Upper lobe of right lung (tissue), 1 donor: Measurements from ENCODE around the gene COIL. TPM values are rescaled to one million over a fixed set of nuclear protein-coding genes. Genes with fewer than 3 reads are reported as not detected.

Experiments
- ATAC-seq: fragments of 200-7000 bp; cut with Tn5 transposase; one replicate; pipeline ENCODE4 v1.9.1; 2020; ENCODE audit warnings: mild to moderate bottlenecking, moderate library complexity
- DNase-seq: peaks from one replicate; pipeline ENCODE4 v3.0.0-alpha.2; 2020
- H3K27ac ChIP-seq: fragments of 200-600 bp; one replicate; pipeline ENCODE4 v1.8.0; 2022
- H3K27me3 ChIP-seq: fragments of 200-600 bp; one replicate; pipeline ENCODE4 v1.8.0; 2022; ENCODE audit warnings: mild to moderate bottlenecking
- H3K36me3 ChIP-seq: fragments of 200-600 bp; one replicate; pipeline ENCODE4 v1.8.0; 2022
- H3K4me1 ChIP-seq: fragments of 200-600 bp; one replicate; pipeline ENCODE4 v1.8.0; 2022
- H3K4me3 ChIP-seq: fragments of 200-600 bp; one replicate; pipeline ENCODE4 v1.8.0; 2022; ENCODE audit warnings: mild to moderate bottlenecking
- H3K9me3 ChIP-seq: fragments of 200-600 bp; one replicate; pipeline ENCODE4 v1.8.0; 2022
- CTCF ChIP-seq: fragments of 200-600 bp; IDR thresholded peaks from one replicate; pipeline ENCODE4 v1.8.0; 2022; ENCODE audit warnings: antibody characterized with exemption
- intact Hi-C: fragments of 100-400 bp; cut with DNase I; formaldehyde crosslinking; loops from one replicate; pipeline ENCODE4 v1.11.0; 2022
- total RNA-seq: library from RNA; stranded (reverse); fragmentation: NEBNext Ultra II Directional; extraction: Animal tissue kit (Norgen Biotek cat#: 25700); gene quantifications from one replicate; pipeline ENCODE4 v1.2.1, GENCODE V29; 2021
- donor health status: DM: no; HTN: yes; CAD: no; lungs with severe emphysema.

COIL gene
- total RNA-seq, 1 donor from 2014 or later: 13.3 TPM

- TF ChIP-seq CTCF: no peak
- intact Hi-C loops: no loop called here
- no peaks in the 10 kb centered on the region for H3K4me1 ChIP-seq
- no peak for DNase-seq
- no peak overlapping the region for H3K4me3 ChIP-seq
- peaks cover 8% of the 10 kb centered on the region for H3K9me3 ChIP-seq
- no peaks in the 10 kb centered on the region for H3K27me3 ChIP-seq
- H3K36me3 ChIP-seq: no peaks in the 10 kb centered on the region
- no peak for ATAC-seq
- no peak overlapping the region for H3K27ac ChIP-seq
Measured at GRCh38 chr17:56925088-56925487, 35.8 kb downstream of the COIL start.

- H3K9me3 ChIP-seq: no peaks in the 10 kb centered on the region
- intact Hi-C loops: no loop called here
- DNase-seq (no peak), ATAC-seq (no peak)
- no peak for TF ChIP-seq CTCF
- H3K27ac ChIP-seq: no peak overlapping the region
- H3K27me3 ChIP-seq: no peaks in the 10 kb centered on the region
- peaks cover 15% of the 10 kb centered on the region for H3K4me1 ChIP-seq
- H3K36me3 ChIP-seq: no peaks in the 10 kb centered on the region
- H3K4me3 ChIP-seq: no peak overlapping the region
Measured at GRCh38 chr17:56919717-56920116, 41.1 kb downstream of the COIL start.

- no peaks in the 10 kb centered on the region for H3K9me3 ChIP-seq
- ATAC-seq: peak; percentile 54
- peaks cover 17% of the 10 kb centered on the region for H3K4me1 ChIP-seq
- peak overlapping the region; percentile 52 for H3K27ac ChIP-seq
- no peak overlapping the region for H3K4me3 ChIP-seq
- H3K27me3 ChIP-seq: no peaks in the 10 kb centered on the region
- intact Hi-C loops: no loop called here
- H3K36me3 ChIP-seq: no peaks in the 10 kb centered on the region
- DNase-seq: no peak
- TF ChIP-seq CTCF: no peak
Measured at GRCh38 chr17:56918916-56919315, 41.9 kb downstream of the COIL start.

GRCh38 chr17:56917559-56918296, 43.1 kb downstream of the COIL start:
- TF ChIP-seq CTCF: no peak
- no peak overlapping the region for H3K27ac ChIP-seq

GRCh38 chr17:56914581-56915273, 46.1 kb downstream of the COIL start:
- Histone ChIP-seq H3K4me1 (peaks cover 38% of the 10 kb centered on the region), H3K36me3 (no peaks in the 10 kb centered on the region), H3K4me3 (peak overlapping the region; percentile 96), H3K27ac (peak overlapping the region; percentile 97), H3K9me3 (no peaks in the 10 kb centered on the region), H3K27me3 (no peaks in the 10 kb centered on the region)
- intact Hi-C loops: no loop called here
- no peak for TF ChIP-seq CTCF
- no peak for ATAC-seq
- DNase-seq: no peak

More at GRCh38 chr17:56917559-56918296, 43.1 kb downstream of the COIL start:
- ATAC-seq: no peak
- Histone ChIP-seq H3K4me1 (peaks cover 17% of the 10 kb centered on the region), H3K9me3 (no peaks in the 10 kb centered on the region), H3K36me3 (no peaks in the 10 kb centered on the region), H3K27me3 (no peaks in the 10 kb centered on the region), H3K4me3 (no peak overlapping the region)
- intact Hi-C loops: no loop called here
- DNase-seq: no peak
